HCT116 (cell line): ENCODE data around the gene CSGALNACT2. TPM values are rescaled to one million over a fixed set of nuclear protein-coding genes. Genes with fewer than 3 reads are reported as not detected.

Source experiments
- ATAC-seq: fragments of 200-7000 bp; cut with Tn5 transposase; 2 replicates; pipeline ENCODE4 v1.9.1; 2020; ENCODE audit warnings: mild to moderate bottlenecking, moderate library complexity
- BruUV-seq: library from RNA; stranded (reverse); fragments of 400-500 nt; replicated peaks from 2 replicates; lab custom pipeline; 2021; lab: Mats Ljungman, UMichigan
- CTCF ChIA-PET: fragments of 300-600 bp; sonication (Branson Sonifier 250); formaldehyde crosslinking; loops from one replicate; lab custom pipeline; 2021; ENCODE audit warnings: antibody characterized with exemption; lab: Charles Lee
- POLR2A ChIA-PET: fragments of 300-600, 350-600 bp; sonication (Branson Sonifier 250); formaldehyde crosslinking; loops from one replicate; lab custom pipeline; 2021; ENCODE audit warnings: antibody characterized with exemption; lab: Charles Lee
- RAD21 ChIA-PET, 2 experiments: fragments of 300-600 bp; sonication (Branson Sonifier 250); formaldehyde crosslinking; loops; one replicate each; lab custom pipeline; 2023; ENCODE audit warnings: low total read pairs in 2 of 2; ENCODE audit not compliant: uncharacterized antibody in 2 of 2, unreplicated experiment in 2 of 2, low non-redundant PET in 1 of 2; lab: Charles Lee
- DNase-seq: peaks from one replicate; pipeline ENCODE4 v3.0.0-alpha.2; 2010; ENCODE audit warnings: low read depth, low spot score
- H2AFZ ChIP-seq: fragments of 200-600 bp; shearing (Covaris generic), sonication (generic); 2 replicates; pipeline ENCODE4 v1.6.1; 2017; ENCODE audit warnings: low read depth, mixed run types, mixed read lengths, antibody characterized with exemption, low read length; ENCODE audit not compliant: poor library complexity, severe bottlenecking
- H3K27ac ChIP-seq: 2 replicates; pipeline ENCODE4 v1.5.1; 2012; ENCODE audit warnings: low read depth, low read length
- H3K27me3 ChIP-seq: fragments of 200-600 bp; sonication (generic); 2 replicates; pipeline ENCODE4 v1.6.1; 2016; ENCODE audit warnings: mixed run types, low read length, mixed read lengths; ENCODE audit not compliant: insufficient read depth
- H3K36me3 ChIP-seq, 2 experiments: fragments of 200-500 bp in 1 of 2; fragments of 200-600 bp in 1 of 2; sonication (Bioruptor generic) in 1 of 2; sonication (generic) in 1 of 2; 2 replicates each; pipeline versions ENCODE4 v1.5.1 to v1.6.1; 2014 to 2016; ENCODE audit warnings: low read length in 2 of 2, inconsistent platforms in 1 of 2, mixed read lengths in 1 of 2, mixed run types in 1 of 2; ENCODE audit not compliant: insufficient read depth in 2 of 2, control insufficient read depth in 1 of 2
- H3K4me1 ChIP-seq, 2 experiments: fragments of 200-600 bp in 1 of 2; sonication (generic) in 1 of 2; 2 replicates each; pipeline versions ENCODE4 v1.5.1 to v1.6.1; 2012 to 2017; ENCODE audit warnings: low read length in 2 of 2, inconsistent platforms in 1 of 2, mild to moderate bottlenecking in 1 of 2, mixed read lengths in 1 of 2, mixed run types in 1 of 2, moderate library complexity in 1 of 2; ENCODE audit not compliant: insufficient read depth in 2 of 2, control insufficient read depth in 1 of 2
- H3K4me2 ChIP-seq: fragments of 200-600 bp; sonication (generic); 2 replicates; pipeline ENCODE4 v1.6.1; 2017; ENCODE audit warnings: mixed run types, low read length, mixed read lengths
- H3K4me3 ChIP-seq, 2 experiments: fragments of 200-600 bp in 1 of 2; sonication (generic) in 1 of 2; replicated peaks in 1 of 2; 2 replicates each; pipeline ENCODE4 v1.5.1; 2011 to 2016; ENCODE audit warnings: low read length in 2 of 2, control low read depth in 1 of 2, low read depth in 1 of 2, mild to moderate bottlenecking in 1 of 2, mixed read lengths in 1 of 2, mixed run types in 1 of 2
- H3K79me2 ChIP-seq: fragments of 200-600 bp; sonication (generic); 2 replicates; pipeline ENCODE4 v1.6.1; 2017; ENCODE audit warnings: mild to moderate bottlenecking, mixed run types, low read length, moderate library complexity, mixed read lengths; ENCODE audit not compliant: insufficient read depth
- H3K9ac ChIP-seq: fragments of 200-600 bp; sonication (generic); 2 replicates; pipeline ENCODE4 v1.6.1; 2016; ENCODE audit warnings: low read length, mixed read lengths
- H3K9me2 ChIP-seq: fragments of 200-600 bp; sonication (generic), shearing (Covaris generic); 2 replicates; pipeline ENCODE4 v1.6.1; 2017; ENCODE audit warnings: mixed run types, mild to moderate bottlenecking, moderate library complexity; ENCODE audit not compliant: insufficient read depth
- H3K9me3 ChIP-seq, 2 experiments: fragments of 200-500 bp in 1 of 2; fragments of 200-600 bp in 1 of 2; sonication (Bioruptor generic) in 1 of 2; sonication (generic) in 1 of 2; 2 replicates each; pipeline ENCODE4 v1.6.1; 2014 to 2017; ENCODE audit warnings: low read length in 2 of 2, mixed read lengths in 2 of 2, inconsistent platforms in 1 of 2, low read depth in 1 of 2, mild to moderate bottlenecking in 1 of 2, mixed run types in 1 of 2, moderate library complexity in 1 of 2; ENCODE audit not compliant: control insufficient read depth in 1 of 2, insufficient read depth in 1 of 2
- H4K20me1 ChIP-seq: fragments of 200-600 bp; sonication (generic), shearing (Covaris generic); 2 replicates; pipeline ENCODE4 v1.6.1; 2017; ENCODE audit warnings: mixed run types, mild to moderate bottlenecking, moderate library complexity; ENCODE audit not compliant: insufficient read depth
- ATF3 ChIP-seq: IDR thresholded peaks from 2 replicates; pipeline ENCODE4 v1.6.1; 2012
- CEBPB ChIP-seq: IDR thresholded peaks from 2 replicates; pipeline ENCODE4 v1.6.1; 2012; ENCODE audit warnings: low read depth
- ELF1 ChIP-seq: IDR thresholded peaks from 2 replicates; pipeline ENCODE4 v1.6.1; 2012; ENCODE audit warnings: low read depth, borderline replicate concordance
- EZH2 ChIP-seq: fragments of 200-600 bp; sonication (generic); IDR thresholded peaks from 2 replicates; pipeline ENCODE4 v1.6.1; 2017; ENCODE audit warnings: antibody characterized with exemption, mixed run types
- EZH2phosphoT487 ChIP-seq: fragments of 200-600 bp; IDR thresholded peaks from 2 replicates; pipeline ENCODE4 v1.6.1; 2018; ENCODE audit warnings: antibody characterized with exemption, borderline replicate concordance
- FOSL1 ChIP-seq: IDR thresholded peaks from 2 replicates; pipeline ENCODE4 v1.6.1; 2012; ENCODE audit warnings: low read depth
- JUND ChIP-seq: IDR thresholded peaks from 2 replicates; pipeline ENCODE4 v1.6.1; 2012
- MAX ChIP-seq: IDR thresholded peaks from 2 replicates; pipeline ENCODE4 v1.6.1; 2012
- RAD21 ChIP-seq: IDR thresholded peaks from 2 replicates; pipeline ENCODE4 v1.6.1; 2012; ENCODE audit warnings: low read depth, mild to moderate bottlenecking
- SIN3A ChIP-seq: IDR thresholded peaks from 2 replicates; pipeline ENCODE4 v1.6.1; 2012; ENCODE audit warnings: low read depth
- SP1 ChIP-seq: IDR thresholded peaks from 2 replicates; pipeline ENCODE4 v1.6.1; 2012; ENCODE audit warnings: low read depth
- SRF ChIP-seq: IDR thresholded peaks from 2 replicates; pipeline ENCODE4 v1.6.1; 2012; ENCODE audit warnings: low read depth
- TCF7L2 ChIP-seq: IDR thresholded peaks from 2 replicates; pipeline ENCODE4 v1.7.0; 2011; ENCODE audit warnings: borderline replicate concordance, inconsistent platforms; ENCODE audit not compliant: insufficient read depth, insufficient read length; ENCODE audit errors: extremely low read depth
- YY1 ChIP-seq: IDR thresholded peaks from 2 replicates; pipeline ENCODE4 v1.6.1; 2011; ENCODE audit warnings: low read length, low read depth, moderate library complexity, mild to moderate bottlenecking; ENCODE audit not compliant: insufficient replicate concordance; ENCODE audit errors: extremely low read depth
- ZBTB33 ChIP-seq: IDR thresholded peaks from 2 replicates; pipeline ENCODE4 v1.6.1; 2011; ENCODE audit warnings: mild to moderate bottlenecking, low read length, moderate library complexity; ENCODE audit not compliant: insufficient replicate concordance; ENCODE audit errors: extremely low read depth
- ZFX ChIP-seq: fragments of 450-650 bp; IDR thresholded peaks from 2 replicates; pipeline ENCODE4 v1.6.1; 2017
- ZNF274 ChIP-seq: fragments of 200-500 bp; sonication (Bioruptor generic); IDR thresholded peaks from 2 replicates; pipeline ENCODE4 v1.6.1; 2014; ENCODE audit warnings: mild to moderate bottlenecking, low read depth, low read length, inconsistent platforms
- intact Hi-C: fragments of 100-400 bp; cut with micrococcal nuclease; formaldehyde crosslinking; loops from 2 replicates; pipeline ENCODE4 v1.10.0; 2022
- total RNA-seq: library from RNA; stranded (reverse); gene quantifications from one replicate; pipeline ENCODE4 v1.2.1, GENCODE V29; 2021; ENCODE audit not compliant: unreplicated experiment

CSGALNACT2 gene
- total RNA-seq, 1 experiment from 2014 or later, result 9.9 TPM

- no TSS peak for BruUV-seq
These were observed 576 bp upstream of the CSGALNACT2 start for GRCh38 chr10:43137717-43138020.

GRCh38 chr10:43138757-43139241 is 554 bp downstream of the CSGALNACT2 start:
- no peak overlapping the region for H2AFZ ChIP-seq
- H3K79me2 ChIP-seq, result peaks cover 45% of the 10 kb centered on the region
- H3K9ac ChIP-seq, result peak overlapping the region; percentile 70
- no peaks in the 10 kb centered on the region for H3K36me3 ChIP-seq
- peak overlapping the region; percentile 89 for H3K27ac ChIP-seq
- RAD21 ChIA-PET, result no interaction called here
- peaks cover 3 to 16% of the 10 kb centered on the region in 2 experiments; a peak in 3 of 4 replicates for H3K4me1 ChIP-seq
- peak; percentile 43 for ATAC-seq
- POLR2A ChIA-PET, result interaction anchor here (1.1 kb wide), 1 partner anchor 10 kb away, joined by 3 read pairs; no protein-coding TSS in a partner anchor
- no TSS peak for BruUV-seq
- no peaks in the 10 kb centered on the region for H4K20me1 ChIP-seq
- H3K9me2 ChIP-seq, result no peaks in the 10 kb centered on the region
- peak overlapping the region; percentile 69 to 96 for H3K4me3 ChIP-seq
- H3K27me3 ChIP-seq, result no peaks in the 10 kb centered on the region
- H3K9me3 ChIP-seq, result no peaks in the 10 kb centered on the region
- peak overlapping the region; percentile 94 for H3K4me2 ChIP-seq
- no peak for DNase-seq
- intact Hi-C loops, result no loop called here
- CTCF ChIA-PET, result interaction anchor here (1.3 kb wide), 1 partner anchor 66 kb away, joined by 4 read pairs; no protein-coding TSS in a partner anchor
- no peak for TF ChIP-seq JUND
- no peak for TF ChIP-seq ZFX
- TF ChIP-seq MAX, result no peak
- no peak for TF ChIP-seq ZBTB33
- no peak for TF ChIP-seq FOSL1
- no peak for TF ChIP-seq SP1
- TF ChIP-seq SRF, result no peak
- no peak for TF ChIP-seq TCF7L2
- TF ChIP-seq EZH2, result no peak
- no peak for TF ChIP-seq ZNF274
- TF ChIP-seq CEBPB, result no peak
- no peak for TF ChIP-seq RAD21
- TF ChIP-seq EZH2phosphoT487, result no peak
- TF ChIP-seq ELF1, result no peak
- no peak for TF ChIP-seq ATF3

More at GRCh38 chr10:43137717-43138020, 576 bp upstream of the CSGALNACT2 start:
- Histone ChIP-seq H3K9ac (peak overlapping the region; percentile 70), H3K4me2 (peak overlapping the region; percentile 94), H3K79me2 (peaks cover 34% of the 10 kb centered on the region), H3K9me3 (no peaks in the 10 kb centered on the region), H3K36me3 (no peaks in the 10 kb centered on the region), H3K9me2 (no peaks in the 10 kb centered on the region), H2AFZ (peak overlapping the region; percentile 36), H3K4me3 (peak overlapping the region; percentile 69 to 96), H3K4me1 (peaks cover 3 to 16% of the 10 kb centered on the region in 2 experiments; a peak in 3 of 4 replicates), H3K27ac (peak overlapping the region; percentile 89), H4K20me1 (no peaks in the 10 kb centered on the region), H3K27me3 (no peaks in the 10 kb centered on the region)
- ATAC-seq, result peak; percentile 52
- CTCF ChIA-PET, result no interaction called here
- intact Hi-C loops, result no loop called here
- RAD21 ChIA-PET, result interaction anchor here in 1 of 2 experiments (0.9 kb wide), 1 partner anchor 273 kb away, joined by 3 read pairs; no protein-coding TSS in a partner anchor
- POLR2A ChIA-PET, result interaction anchor here (1.1 kb wide), 1 partner anchor 9 kb away, joined by 3 read pairs; no protein-coding TSS in a partner anchor
- no peak for DNase-seq
- TF ChIP-seq SIN3A (no peak), TCF7L2 (no peak), ELF1 (no peak), ZNF274 (no peak), YY1 (no peak), CEBPB (no peak)
